Measurements from ENCODE around the gene C6.

GRCh38 chr5:41246376-41246775 is 33.0 kb upstream of the C6 start:
- no peak for TF ChIP-seq POLR2A (IDR thresholded peaks at IDR 0.05)
- TF ChIP-seq CTCF (IDR thresholded peaks at IDR 0.05), result no peak

All from heart left ventricle (tissue), 13 donors.